A549 treated with ZK216348 at 1 μM for 4 hours (cell line): ENCODE data around the gene TXNRD3. TPM values are rescaled to one million over a fixed set of nuclear protein-coding genes. Genes with fewer than 3 reads are reported as not detected.

Experiments
- total RNA-seq: library from RNA; stranded (reverse); fragments of 200-300 nt; extraction: Qiagen RNA extraction; gene quantifications from 5 replicates; pipeline ENCODE4 v1.2.3, GENCODE V29; 2022; ENCODE audit warnings: low read depth

The TXNRD3 gene
- 5.5 to 11.3 TPM (median 6.1 TPM) in 5 replicates for total RNA-seq

DNA sequence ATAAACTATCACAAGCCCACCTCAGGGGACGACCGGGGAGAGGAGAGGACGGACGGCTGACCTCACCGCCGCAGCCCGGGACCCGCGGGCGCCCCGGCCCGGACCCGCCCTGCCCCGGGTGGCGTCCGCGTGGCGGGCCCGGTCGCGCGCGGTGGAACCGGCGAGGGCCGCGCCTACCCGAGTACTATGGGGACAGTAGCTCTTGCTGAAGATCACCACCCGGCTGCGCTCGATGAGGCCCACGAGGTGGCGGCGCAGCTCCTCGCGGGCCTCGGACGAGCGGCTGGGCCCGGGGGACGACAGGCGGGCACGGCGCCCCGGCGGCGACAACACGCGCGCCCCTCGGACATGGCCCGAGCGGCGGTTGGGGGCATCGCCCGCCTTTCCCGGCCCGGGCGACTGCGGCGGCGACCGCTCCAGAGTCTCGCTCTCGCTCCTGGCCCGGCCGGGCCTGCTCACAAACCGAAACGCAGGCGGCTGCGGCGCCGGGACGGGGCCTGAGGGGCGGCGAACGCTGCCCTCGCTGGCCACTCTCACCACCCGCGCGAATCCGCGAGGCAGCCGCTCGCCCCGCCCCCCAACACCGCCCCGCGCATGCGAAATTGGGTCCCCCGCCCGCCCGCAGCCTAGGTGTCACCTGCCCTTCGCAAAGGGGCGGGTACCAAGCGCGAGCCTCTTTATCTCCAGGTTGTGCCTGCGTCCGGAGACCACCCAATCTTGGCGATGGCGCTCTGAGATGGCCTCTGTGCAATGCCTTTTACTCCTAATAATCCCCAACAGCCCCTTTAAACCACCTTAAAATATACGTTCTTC lies at the start of gene TXNRD3:
Gene TXNRD3 (minus strand): TSS at position 554 of the 813 bp plus-strand sequence.

DNA sequence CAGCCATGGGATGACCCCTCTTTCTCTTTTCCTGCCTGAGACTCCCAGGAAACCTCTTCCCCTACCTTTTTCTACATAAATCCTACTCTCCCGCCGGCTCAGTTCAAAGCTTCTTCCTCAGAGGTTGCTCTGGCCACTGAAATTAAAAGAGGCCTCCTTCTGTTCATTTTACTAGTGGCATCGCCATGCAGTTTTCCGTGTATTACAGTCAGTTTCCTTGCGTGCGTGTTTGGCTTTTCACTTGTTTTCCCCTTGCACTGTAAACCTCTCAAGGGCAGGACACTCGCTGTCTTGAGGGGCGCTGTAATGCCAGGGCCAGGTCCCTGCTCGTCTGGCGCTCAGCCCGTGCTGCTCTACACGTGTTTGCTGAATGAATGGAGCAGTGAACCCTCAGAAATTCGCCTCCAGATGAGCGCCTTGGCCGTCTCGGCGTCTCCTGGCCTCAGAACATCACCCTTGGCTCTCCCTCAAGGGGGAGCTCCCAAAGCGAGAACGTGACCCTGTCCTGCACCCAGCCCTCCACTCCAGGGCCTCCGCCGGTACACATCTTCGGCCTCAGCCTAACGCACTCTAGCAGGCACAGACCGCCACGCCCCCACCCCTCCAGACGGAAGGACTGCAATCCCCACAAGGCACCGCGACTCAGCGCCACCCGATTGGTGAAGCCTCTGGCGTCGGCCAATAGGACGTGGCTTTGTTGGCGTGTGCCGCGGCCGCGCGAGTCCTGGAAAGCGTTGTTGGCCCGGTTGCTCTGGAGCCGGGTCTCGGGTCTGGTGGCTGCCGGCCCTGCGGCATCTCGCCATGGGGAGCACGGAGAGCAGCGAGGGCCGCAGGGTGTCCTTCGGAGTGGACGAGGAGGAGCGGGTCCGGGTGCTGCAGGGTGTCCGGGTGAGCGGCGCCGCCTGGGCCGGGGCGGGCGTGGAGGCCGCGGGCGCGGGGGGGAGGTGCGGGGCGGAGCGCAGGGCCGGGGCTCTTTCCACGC lies 48.9 kb upstream of the TXNRD3 start, which contains the start of gene CHCHD6:
Gene CHCHD6 (plus strand): TSS at position 729 of the 982 bp plus-strand sequence. CDS start 73 bp downstream, at position 802.

DNA sequence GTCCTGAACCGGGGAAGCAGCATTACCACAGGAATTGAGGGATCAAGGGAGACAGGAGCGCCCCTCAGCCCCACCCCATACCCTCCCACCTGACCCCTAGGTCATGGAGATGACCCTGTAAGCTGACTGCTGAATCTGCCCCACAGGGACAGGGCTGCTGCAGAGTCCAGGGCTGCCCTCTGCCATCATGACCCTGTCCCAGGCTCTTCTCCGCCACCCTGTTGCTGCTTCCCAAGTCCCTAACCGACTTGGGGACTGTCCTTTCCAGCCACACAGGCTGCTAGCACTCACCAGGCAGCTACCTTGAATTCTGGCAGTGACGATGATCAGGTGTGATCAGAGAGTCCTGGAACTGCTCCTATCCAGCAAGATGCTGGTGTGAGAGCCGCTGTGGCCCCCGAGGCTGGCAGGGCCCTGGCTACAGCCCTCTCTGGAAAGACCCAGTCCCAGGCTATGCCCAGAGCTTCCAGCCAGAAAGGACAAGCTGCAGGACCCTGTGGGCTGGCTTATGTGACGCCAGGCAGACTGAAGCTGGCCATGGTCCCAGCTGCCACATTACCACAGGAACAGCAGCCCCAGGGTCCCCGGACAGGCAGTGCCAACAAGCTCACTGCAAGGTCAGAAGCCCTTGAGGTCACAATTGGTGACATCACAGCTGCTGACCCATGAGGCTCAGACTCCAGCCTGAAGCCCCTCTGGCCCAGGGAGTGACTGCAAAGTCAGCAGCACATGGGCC lies 96.4 kb downstream of the TXNRD3 start, which contains the start of gene C3orf22:
Gene C3orf22 (minus strand): TSS at position 597 of the 736 bp plus-strand sequence. CDS start 5,542 bp downstream, outside the sequence.

Other genes starting within 250 kb of the TXNRD3 start
- gene ZXDC, start 179.2 kb downstream of the TXNRD3 start, total RNA-seq, result 4.9 to 10.0 TPM (median 9.3 TPM) in 5 replicates
- gene UROC1, start 137.4 kb downstream of the TXNRD3 start, total RNA-seq, result not detected in 5 replicates
- gene CHST13, start 131.0 kb downstream of the TXNRD3 start, total RNA-seq, result 0.41 to 1.3 TPM (median 1.1 TPM) in 5 replicates
- gene C3orf22, start 96.2 kb downstream of the TXNRD3 start, total RNA-seq, result not detected in 5 replicates
- gene CHCHD6, start 49.1 kb upstream of the TXNRD3 start, total RNA-seq, result 14.4 to 22.9 TPM (median 21.1 TPM) in 5 replicates